Kidney glomerular epithelial cell (primary cell): Measurements from ENCODE around the gene CUX1.
"Not testable (repeated sequence)": the region's sequence is repeated elsewhere in the genome, so short reads cannot be mapped to it uniquely, and the experiment has no call there.

Source experiments
- DNase-seq: peaks from one replicate; lab custom pipeline; 2025; lab: John Stamatoyannopoulos, UW

CUX1 gene

DNA sequence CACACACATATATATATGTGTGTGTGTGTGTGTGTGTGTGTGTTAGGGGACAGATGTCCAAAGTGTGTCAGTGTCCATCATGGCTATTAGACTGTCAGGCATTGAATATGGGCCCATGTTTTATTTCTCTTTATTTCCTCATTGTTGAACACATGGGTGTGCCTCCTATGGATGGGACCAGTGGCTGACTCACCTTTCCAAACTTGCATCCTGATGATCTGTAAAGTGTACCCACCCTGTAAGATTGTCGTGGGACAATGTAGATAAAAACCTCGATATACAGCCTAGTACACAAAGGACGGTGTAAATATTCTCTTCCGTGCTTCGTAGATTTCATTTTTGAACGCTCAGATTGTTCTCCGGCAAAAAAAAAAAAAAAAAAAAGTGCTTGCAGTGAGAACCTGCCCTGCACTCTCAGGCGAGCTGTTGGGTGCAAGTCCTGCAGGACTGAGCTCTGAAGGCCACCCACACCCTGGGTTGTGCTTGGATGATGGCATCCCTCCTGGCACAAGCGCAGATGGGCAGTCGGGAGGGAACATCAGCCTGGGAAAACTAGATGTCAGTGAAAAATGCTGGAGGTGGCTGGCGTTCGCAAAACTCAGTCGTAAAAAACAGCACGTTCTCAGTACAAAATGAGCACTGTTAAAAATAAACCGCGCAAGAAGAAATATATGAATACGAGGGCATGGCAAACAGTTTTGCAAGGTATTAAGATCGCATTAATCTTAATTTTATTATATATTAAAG lies 166.9 kb downstream of the CUX1 start:
- no peak for DNase-seq

DNA sequence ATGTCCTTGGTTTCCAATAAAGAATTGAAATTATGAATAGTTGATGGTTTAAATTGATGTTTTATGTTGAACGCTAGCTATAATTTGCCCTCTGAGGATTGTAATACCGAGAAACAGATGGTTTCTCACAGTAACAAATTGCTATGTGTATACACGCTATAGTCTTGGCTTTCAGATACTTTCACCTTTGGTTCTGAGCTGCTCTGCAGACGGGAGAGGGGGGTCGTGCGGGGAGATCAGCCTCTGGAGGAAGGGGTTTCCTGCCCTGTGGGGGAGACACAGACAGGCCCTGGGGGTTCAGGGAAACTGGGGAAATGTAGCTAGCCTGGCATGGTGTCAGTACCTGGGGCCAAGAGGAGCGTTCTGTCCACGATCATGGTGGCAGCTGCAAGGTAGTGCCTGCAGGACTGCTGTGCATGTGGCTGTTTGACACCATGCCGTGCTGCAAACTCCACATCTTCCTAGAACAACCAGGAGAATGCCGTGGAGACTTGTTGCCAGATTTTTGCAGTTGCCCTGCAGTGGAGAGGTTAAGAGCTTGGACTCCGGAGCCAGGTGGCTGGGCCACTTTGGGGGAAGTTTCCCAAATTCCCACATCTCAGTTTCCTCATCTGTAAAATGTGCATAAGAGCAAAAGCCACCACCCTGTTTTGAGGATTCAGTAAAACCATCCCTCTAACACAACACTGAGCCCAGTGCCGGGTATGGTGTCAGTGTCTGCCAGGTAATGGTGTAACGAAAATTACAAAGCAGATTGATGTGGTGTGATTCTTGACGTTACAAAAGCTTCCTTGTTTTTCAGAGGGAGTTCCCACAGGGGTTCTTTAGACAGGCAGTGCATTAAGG lies 167.9 kb downstream of the CUX1 start:
- DNase-seq = no peak

DNA sequence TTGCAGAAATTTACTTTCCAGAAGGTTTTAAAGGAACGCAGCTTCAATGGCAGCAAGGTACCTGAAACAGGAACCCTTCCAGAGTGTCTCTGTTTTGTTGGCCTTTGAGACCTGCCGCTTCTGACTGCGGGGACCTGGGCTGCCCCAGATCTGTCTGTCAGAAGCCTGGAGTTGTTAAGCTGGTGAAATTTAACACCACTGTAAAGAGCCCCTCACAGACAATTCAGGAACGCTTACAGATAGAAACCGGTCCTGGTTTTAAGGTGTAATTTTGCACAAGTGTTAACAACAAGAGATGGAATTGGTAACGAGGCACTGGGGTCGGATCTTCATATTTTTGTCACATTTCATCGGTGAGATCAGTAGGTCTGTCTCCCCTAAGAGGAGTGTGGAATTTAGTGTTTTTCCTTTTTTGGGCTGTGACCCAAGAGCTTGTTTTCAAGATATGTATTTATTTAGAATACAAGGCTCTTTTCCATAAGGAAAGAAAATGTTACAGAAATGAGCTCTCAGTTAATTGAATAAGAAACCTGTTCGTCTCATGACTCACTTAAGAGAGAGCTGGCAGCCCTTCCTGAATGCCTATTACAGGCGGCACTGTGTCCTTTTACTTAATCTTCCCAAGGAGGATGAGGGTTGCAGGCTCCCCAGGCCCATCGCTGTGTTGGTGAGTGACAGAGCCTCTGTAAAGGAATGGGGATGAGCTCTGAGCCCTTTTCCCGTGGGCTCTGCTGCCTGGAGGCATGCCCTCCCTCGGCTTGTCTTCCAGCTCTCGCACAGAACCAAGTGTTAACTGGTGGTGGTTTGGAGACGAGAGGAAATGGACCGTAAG lies 168.7 kb downstream of the CUX1 start:
- no peak for DNase-seq

DNA sequence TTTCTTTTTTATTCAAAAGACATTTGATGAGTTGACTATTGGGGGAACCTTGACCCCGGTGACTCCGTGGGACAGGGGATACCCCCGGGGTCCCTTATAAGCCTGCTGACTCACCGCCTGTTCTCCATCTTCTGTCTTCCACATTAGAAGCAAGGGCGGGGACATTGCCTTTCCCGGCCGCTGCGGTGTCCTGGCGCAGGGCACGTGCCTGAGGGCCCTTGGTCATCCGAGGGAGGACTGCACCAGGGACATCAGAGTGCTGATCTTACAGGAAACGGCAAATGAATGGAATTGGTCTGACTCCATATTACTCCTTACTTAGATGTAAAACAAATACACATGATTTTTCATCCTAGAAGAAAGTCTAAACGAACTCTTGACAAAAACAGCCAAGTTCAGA lies 170.1 kb downstream of the CUX1 start:
- no peak for DNase-seq

DNA sequence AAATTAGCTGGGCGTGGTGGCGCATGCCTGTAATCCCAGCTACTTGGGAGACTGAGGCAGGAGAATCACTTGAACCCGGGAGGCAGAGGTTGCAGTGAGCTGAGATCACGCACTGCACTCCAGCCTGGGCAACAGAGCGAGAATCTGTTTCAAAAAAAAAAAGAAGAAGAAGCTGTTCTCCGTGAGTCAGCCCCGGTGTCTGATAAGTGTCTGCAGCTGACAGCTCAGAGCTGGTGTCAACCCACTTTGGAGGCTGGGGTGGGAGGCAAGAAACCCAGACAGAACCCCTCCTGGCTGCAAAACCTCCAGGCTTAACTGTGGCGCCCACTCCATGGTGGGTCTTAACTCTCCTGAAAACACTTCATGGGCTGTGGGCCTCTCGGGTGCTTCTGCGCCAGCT lies 170.6 kb downstream of the CUX1 start:
- not testable (repeated sequence) for DNase-seq

DNA sequence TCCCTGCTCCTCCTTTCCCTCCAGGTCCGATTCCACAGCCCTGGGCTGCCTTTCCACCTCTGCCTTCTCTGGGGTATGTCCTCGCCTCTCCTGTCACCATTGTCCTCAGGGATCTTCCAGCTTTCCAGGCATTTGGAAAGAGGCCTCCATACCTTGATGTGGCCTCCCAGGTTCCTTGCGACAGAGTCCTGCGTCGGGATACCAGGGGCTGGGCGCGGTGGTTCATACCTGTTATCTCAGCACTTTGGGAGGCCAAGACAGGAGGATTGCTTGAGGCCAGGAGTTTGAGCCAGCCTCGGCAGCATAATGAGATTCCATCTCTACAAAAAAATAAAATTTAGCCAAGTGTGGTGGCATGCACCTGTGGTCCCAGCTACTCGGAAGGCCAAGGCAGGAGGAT lies 171.1 kb downstream of the CUX1 start:
- DNase-seq = no peak

DNA sequence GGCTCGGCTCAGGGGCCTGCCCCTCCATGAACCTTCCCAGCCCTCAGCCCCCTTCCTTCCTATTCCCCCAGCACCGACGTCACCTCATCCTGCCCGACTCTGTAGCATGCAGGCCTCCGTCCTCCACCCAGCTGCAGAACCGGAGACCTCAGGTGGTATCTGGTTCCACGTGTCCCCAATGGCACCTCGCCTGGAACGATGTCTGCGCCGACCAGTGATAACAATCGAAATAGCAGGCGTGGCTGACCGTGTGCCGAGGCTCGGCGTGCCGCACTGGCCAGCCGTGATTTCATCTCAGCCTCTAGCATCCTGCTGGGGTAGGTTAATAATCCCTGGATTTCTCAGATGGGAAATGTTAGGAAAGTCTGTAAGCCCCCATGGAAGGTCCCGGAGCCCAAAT lies 171.7 kb downstream of the CUX1 start:
- DNase-seq = no peak

DNA sequence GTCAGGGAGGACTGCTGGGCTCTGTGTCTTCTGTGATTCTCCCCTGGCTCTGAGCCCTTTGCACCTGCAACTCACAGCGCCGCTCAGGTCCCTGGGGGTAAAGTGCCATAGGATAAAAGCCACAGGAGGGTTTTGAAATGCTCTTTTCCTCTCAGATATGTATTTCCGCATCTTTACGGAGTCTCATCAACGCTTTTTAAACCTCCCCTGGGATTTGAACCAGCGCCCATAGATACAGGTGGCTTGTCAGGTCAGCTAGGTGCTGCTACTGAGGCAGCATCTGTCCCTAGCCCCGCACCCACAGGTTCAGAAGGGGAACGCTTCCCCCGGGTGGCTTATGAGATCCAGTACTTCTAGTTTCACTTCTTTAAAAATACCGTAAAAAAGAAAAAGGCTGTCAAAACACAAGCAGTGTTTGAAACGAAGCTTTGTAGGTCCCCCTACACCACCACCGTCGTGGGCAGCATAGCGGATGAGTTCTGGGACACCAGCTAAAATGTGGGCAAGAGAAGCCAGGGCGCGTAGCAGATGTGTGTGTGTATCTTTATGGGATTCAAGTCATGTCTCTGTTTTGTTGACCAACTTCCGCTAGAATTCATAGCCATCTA lies 173.5 kb downstream of the CUX1 start:
- no peak for DNase-seq

DNA sequence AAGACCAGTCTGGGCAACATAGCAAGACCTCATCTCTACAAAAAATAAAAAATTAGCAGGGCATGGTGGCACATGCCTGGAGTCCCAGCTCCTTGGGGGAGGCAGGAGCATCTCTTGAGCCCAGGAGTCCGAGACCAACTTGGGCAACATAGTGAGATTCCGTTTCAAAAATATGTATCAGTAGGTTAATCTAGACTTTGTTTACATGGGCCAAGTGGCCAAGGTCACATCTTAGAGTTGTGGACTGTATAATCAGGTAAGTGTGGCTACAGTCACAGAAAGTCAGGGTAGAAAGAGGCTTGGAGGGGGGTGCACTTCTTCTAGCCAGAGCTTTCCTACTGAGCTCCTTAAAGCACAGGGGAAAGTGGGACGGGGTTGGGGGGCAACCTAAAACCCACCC lies 174.4 kb downstream of the CUX1 start:
- no peak for DNase-seq

DNA sequence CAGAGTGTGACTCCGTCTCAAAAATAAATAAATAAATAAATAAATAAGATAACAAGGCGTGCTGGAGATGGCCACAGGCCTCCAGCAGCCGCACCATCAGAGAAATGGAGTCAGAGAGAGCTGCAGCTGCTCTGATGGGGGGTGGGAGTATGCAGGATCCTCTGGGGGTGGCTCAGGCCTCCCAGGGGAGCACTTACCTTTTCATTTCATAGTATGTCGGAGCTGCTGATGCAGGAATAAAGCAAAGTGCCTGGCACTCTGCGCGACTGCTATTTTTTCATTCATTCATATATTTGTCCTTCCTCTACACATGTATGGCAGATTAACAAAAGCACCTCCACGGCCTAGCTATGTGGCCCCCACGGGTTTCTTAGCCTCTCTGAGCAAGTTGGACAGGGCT lies 175.9 kb downstream of the CUX1 start:
- no peak for DNase-seq

DNA sequence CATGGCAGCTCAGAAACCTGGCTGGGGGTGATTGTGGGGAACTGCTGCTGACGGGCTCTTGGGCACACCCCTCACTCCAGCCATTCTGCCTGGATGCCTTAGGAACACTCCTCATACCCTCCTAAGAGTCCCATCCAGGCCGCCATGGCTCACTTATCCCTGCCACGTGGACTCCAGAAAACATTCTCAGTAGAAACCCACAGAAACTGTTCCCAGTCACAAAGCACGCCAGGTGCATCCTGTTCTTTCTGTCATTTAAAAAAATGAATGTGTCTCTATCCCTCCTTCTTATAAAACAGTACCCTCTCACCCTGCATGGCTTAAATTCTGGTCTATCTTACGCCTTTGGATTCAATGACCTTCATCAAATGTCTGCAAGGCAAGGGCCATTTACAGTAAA lies 177.7 kb downstream of the CUX1 start:
- DNase-seq = no peak

DNA sequence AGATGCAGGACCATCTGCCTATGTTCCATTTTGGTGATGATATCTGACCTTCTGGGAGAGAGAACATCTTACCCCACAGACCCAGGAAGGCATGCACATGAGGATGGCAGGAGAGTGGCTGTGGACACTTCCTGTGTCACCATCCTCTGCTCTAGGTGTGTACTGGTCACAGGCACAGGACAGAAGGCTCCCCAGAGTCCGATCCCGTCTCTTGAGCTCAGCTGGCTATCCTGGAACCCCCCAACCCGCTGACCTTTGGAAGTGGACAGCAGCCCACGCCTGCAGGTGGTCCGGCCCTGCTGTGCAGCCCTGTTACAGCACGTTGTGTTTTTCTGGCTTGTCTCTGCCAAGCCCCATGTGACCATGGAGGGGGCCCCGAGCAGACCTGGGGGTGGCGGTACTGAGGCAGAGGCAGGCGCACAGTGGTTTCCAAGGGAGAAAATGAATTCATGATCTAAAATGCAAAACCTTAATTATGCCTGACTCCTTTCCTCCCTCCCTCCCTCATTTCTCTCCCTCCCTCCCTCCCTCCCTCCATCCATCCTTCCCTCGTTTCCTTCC lies 178.8 kb downstream of the CUX1 start:
- DNase-seq = no peak

DNA sequence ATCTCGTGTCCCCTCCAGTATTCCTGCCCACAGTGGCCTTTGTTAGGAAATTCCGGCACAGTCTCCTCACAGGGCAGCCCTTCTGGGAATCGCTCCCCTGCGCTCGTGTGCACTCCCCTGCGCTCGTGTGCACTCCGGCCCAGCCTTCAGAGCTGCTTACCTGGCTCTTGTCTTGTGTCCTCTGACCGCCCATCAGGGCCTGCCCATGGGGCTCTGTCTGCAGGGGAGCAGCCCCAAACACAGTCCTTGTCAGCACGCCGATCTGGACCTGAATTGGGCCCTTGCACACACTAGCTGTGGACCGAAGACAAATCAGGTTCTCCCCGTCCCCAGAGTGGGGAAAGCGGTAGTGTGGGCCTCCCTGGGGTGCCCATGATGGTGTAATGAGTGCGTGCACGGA lies 179.4 kb downstream of the CUX1 start:
- DNase-seq = no peak

DNA sequence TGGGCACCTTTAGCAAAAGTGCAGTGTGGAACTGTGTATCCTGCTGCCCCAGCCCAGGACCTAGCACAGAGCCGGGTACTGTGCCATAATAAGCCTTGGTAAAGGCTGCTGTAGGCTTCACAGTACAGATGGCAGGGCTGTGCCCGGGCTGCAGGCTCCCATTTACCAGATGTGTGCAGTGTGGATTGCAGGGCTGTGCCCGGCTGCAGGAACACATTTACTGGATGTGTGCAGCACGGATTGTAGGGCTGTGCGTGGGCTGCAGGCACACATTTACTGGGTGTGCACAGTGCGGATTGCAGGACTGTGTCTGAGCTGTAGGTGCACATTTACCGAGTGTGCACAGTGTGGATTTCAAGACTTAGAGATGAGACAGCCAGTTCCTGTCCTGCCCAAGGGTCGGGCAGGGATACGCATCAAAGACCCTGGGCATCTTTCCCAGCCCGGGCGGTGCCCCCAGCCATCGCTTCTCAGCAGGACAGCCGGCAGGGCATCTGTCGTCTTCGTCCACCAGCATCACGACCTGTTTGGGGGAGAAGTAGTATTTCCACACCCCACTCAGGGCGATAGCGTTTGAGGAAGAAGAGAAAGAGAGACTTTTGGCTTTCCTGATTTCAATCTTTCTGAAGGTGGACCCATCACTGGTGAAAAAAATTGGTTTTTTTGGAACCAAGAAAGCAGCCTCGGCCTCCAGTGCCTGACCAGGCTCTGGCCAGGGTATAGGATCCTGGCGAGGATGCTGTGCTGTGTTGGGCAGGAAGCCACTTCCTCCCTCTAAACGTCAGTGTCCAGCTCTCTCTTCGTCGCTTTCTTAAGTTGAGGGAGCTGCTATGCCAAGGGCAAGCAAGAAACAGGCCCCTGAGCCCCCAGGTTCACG lies 180.8 kb downstream of the CUX1 start:
- no peak for DNase-seq

DNA sequence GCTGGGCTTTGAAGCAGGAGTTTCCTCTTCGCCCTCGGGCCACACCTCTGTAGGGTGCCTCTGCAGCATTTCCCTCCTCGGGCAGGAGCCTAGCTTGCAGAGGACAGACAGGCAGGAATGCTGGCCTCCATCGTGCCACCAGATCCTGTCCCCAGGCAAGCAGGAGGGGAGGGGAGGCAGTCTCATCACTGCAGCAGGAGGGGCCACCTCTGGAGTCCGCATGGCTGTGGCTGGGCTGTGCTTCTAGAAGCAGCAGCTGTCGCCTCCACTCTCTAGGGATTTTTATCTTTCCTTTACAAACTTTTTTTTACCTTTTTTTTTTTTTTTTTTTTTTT lies 181.4 kb downstream of the CUX1 start:
- DNase-seq = no peak

DNA sequence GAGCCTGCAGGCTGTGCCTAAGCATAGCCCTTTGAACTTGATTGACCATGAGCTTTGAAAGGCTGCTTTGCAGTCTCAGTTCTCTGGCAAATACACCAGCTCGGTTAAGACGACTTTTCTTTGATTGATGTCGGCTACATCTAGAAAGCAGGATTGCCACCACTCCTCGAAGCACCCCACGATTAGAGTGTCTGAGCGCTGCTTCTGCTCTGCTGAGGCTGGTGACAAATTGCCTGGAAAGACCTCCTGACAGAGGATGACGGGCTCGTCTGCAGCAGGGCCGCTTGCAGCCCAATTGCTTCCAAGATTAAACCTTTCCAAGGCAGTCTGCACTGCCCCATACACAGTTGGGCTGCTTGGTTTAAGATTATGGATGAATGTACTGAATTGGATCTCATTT lies 182.0 kb downstream of the CUX1 start:
- no peak for DNase-seq

DNA sequence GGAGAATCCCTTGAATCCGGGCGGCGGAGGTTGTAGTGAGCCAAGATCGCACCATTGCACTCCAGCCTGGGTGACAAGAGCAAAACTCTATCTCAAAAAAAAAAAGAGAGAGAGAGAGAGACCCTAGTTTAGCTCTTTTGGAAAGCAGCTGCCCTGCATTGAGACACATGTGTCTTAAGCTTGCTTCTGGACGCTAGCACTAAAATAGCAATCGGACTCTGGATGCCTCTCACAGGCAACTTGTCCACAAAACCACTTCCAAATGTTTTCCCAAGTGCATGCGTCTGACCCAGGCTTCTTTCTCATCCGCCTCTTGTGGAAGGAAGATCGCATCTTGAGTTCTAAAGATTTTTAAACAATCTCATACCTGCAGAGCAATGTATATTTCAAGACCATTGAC lies 182.7 kb downstream of the CUX1 start:
- DNase-seq = no peak

DNA sequence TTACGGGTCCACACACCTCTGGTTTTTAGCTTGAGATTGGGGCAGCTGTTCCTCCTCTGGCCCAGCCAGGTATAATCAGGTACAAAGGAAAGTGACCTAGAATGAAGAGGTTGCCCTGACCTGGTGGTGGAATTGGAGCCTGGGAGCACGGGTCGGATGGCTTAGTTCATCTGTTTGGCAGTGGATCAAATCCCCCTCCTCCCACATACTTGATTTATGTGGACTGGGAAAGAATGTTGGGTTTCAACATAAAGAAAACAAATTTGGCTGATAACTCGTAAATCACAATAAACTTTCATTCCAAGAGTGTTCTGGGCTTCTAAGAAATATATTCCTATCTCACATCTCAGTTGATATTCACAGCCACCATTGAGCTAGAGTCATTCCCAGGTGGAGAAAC lies 186.8 kb downstream of the CUX1 start:
- peak; percentile 33 for DNase-seq

DNA sequence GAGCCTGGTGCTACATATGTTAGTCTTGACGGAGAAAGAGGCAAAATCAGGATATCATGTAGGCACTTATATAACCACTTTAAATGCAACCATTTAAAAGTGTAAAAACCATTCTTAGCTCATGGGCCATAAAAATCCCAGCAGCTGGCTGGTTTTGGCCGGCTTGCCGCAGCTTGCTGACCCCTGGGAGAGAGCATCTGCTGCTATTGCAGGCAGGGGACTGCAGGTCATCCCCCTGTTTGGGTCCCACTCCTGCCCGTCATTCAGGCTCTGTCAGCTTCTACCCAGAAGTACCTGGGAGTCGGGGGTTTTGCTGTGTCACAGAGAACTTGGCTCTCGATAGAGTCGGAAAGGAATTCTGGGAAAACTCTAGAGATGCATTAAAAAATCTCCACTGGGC lies 187.4 kb downstream of the CUX1 start:
- no peak for DNase-seq

DNA sequence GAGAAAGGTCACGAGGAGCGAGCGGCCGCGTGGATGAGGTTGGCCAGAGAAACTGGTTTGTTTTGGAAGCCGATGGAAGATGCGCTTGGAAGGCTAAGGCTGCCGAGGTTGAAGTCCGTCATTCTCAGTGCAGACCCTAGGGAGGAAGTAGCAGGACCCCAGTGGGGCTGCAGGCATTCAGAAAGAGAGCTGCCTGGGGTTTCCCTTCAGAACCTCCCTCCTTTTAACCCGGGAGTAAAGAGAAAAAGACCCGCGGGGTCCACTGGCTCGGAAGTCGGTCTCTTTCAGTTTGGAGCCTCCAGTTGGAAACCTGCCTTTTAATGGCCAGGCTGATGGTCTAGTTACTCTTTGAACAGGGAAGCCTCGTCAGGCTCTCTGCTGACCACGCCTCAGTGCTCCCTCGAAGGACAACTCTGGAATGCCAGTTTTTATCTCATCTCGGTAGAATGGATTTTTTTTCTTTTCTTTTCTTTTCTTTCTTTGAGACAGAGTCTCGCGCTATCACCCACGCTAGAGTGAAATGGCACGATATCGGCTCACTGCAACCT lies 188.6 kb downstream of the CUX1 start:
- DNase-seq = no peak

DNA sequence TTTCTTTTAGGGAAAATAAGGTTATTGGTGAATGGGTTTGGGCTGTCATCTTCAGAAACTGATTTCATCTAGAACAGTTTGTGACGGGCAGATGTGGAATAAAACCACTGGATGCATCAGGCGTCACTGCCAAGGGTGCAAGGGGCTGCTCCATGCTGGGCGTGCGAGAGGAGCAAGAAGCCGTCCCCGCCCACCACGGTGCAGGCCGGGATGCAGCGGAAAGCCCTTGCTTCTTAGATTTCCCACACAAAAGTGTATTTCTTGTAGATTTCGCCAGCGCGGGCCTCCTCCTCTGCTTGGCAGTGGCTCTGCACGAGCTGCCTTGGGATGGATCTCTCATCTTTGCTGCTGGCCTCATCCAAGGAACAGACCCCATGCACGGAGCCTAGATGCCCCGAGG lies 189.3 kb downstream of the CUX1 start:
- DNase-seq = no peak
